ENCODE results near the gene ZMYM5. TPM values are rescaled to one million over a fixed set of nuclear protein-coding genes. Genes with fewer than 3 reads are reported as not detected.

The ZMYM5 gene
- total and polyA plus RNA-seq, 2 of the 8 experiments (the other 6 are each of a cell fraction or from before 2014, with no cell fraction given) = 4.9 to 7.9 TPM

DNA sequence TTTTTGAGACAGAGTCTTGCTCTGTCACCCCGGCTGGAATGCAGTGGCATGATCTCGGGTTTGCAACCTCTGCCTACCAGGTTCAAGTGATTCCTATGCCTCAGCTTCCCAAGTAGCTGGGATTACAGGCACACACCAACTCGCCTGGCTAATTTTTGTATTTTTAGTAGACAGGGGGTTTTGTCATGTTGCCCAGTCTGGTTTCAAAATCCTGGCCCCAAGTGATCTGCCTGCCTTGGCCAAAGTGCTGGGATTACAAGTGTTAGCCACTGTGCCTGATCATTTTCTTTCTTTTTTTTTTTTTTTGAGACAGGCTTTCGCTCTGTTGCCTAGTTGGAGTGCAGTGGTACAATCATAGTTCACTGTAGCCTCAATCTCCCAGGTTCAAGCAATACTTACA is 28.7 kb downstream of the ZMYM5 start (continued):
- TF ChIP-seq EP300 (IDR thresholded peaks at IDR 0.05; ENCODE audit: borderline replicate concordance in 1 of 2, low read depth in 2 of 2, low read length in 2 of 2) (no peak), GTF2F1 (IDR thresholded peaks at IDR 0.05; ENCODE audit: borderline replicate concordance, low read depth, low read length) (no peak), TAF7 (optimal IDR thresholded peaks at IDR 0.05; ENCODE audit: borderline replicate concordance, low read depth, low read length) (no peak), SIN3A (conservative IDR thresholded peaks at IDR 0.05 in 1 of 2, IDR thresholded peaks at IDR 0.05 in 1 of 2; ENCODE audit: low read depth in 1 of 2, low read length in 2 of 2) (no peak), BRCA1 (IDR thresholded peaks at IDR 0.05; ENCODE audit: low read depth, low read length) (no peak), RAD21 (IDR thresholded peaks at IDR 0.05 in 1 of 2, conservative IDR thresholded peaks at IDR 0.05 in 1 of 2; ENCODE audit: low read depth in 2 of 2, low read length in 2 of 2) (no peak), YY1 (IDR thresholded peaks at IDR 0.05; ENCODE audit: low read depth, low read length) (no peak)

Data from H1 (cell line).